Naive B cell (primary cell): ENCODE results near the gene MRPL27. TPM values are rescaled to one million over a fixed set of nuclear protein-coding genes. Genes with fewer than 3 reads are reported as not detected.
A peak's percentile ranks its signal among the peaks of the same experiment; 100 is the strongest.

ENCODE experiments used
- ATAC-seq, 2 donors: fragments of 150-1000 bp; cut with Tn5 transposase; 2 replicates each; pipeline ENCODE4 v1.10.0; 2021; ENCODE audit warnings: low read depth in 2 of 2, mild to moderate bottlenecking in 2 of 2, moderate library complexity in 2 of 2
- DNase-seq: peaks from one replicate; pipeline ENCODE4 v3.0.0; 2022
- H3K27ac Mint-ChIP-seq, 6 donors: one replicate each; pipeline ENCODE4 v1.8.0; 2020 to 2022; ENCODE audit warnings: mild to moderate bottlenecking in 6 of 6, mixed read lengths in 6 of 6, moderate library complexity in 5 of 6, inconsistent platforms in 2 of 6
- H3K27me3 Mint-ChIP-seq, 3 donors: one replicate each; pipeline ENCODE4 v1.8.0; 2021 to 2022; ENCODE audit warnings: mixed read lengths in 3 of 3, mild to moderate bottlenecking in 1 of 3
- H3K36me3 Mint-ChIP-seq, 2 donors: one replicate each; pipeline ENCODE4 v1.8.0; 2020 to 2022; ENCODE audit warnings: mixed read lengths in 2 of 2, inconsistent platforms in 1 of 2, mild to moderate bottlenecking in 1 of 2
- H3K4me1 Mint-ChIP-seq, 3 donors: one replicate each; pipeline ENCODE4 v1.8.0; 2020 to 2022; ENCODE audit warnings: mixed read lengths in 3 of 3, inconsistent platforms in 1 of 3, mild to moderate bottlenecking in 1 of 3, moderate library complexity in 1 of 3
- H3K4me3 Mint-ChIP-seq, 8 donors: one replicate each; pipeline ENCODE4 v1.8.0; 2020 to 2022; ENCODE audit warnings: mild to moderate bottlenecking in 8 of 8, mixed read lengths in 8 of 8, moderate library complexity in 8 of 8, inconsistent platforms in 2 of 8
- H3K9me3 Mint-ChIP-seq, 7 donors: one replicate each; pipeline ENCODE4 v1.8.0; 2020 to 2022; ENCODE audit warnings: mixed read lengths in 7 of 7, mild to moderate bottlenecking in 5 of 7, inconsistent platforms in 2 of 7, moderate library complexity in 1 of 7
- polyA plus RNA-seq, 6 donors: library from polyadenylated mRNA; unstranded; fragments of 300-500 nt; fragmentation: Illumina TruSeq; gene quantifications; one replicate each; pipeline ENCODE4 v1.2.3, GENCODE V29; 2021; ENCODE audit warnings: low read depth in 6 of 6

The MRPL27 gene
- polyA plus RNA-seq, 6 donors from 2014 or later, result 46.6 to 62.9 (median 50.4) TPM

DNA sequence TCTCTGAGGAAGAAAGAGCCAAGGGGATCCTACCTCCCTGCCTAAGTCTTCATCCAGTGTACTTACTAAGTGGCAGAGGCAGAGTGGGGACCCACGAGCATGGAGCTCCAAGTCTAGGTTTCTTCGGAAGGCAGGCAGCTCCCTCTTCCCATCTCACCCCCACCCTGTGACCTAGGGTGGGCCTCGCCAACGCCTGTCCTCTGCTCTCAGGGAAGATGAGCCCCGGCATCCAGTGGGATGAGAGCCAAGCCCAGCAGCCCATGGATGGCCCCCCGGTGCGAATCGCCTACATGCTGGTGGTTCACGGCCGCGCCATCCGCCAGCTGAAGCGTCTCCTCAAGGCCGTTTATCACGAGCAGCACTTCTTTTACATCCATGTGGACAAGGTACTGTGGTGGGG is 18.8 kb downstream of the MRPL27 start:
- Mint-ChIP-seq H3K27me3 (no peaks in the 10 kb centered on the region), H3K27ac (no peak overlapping the region), H3K9me3 (no peaks in the 10 kb centered on the region), H3K4me1 (peaks cover 23 to 24% (median 24%) of the 10 kb centered on the region in 3 donors), H3K4me3 (no peak overlapping the region), H3K36me3 (no peaks in the 10 kb centered on the region)
- ATAC-seq, result no peak
- no peak for DNase-seq

- Mint-ChIP-seq H3K36me3 (no peaks in the 10 kb centered on the region), H3K27me3 (no peaks in the 10 kb centered on the region), H3K9me3 (no peaks in the 10 kb centered on the region), H3K4me1 (peaks cover 26 to 27% (median 27%) of the 10 kb centered on the region in 3 donors), H3K27ac (peak overlapping the region in 1 of 6 donors; percentile 92), H3K4me3 (no peak overlapping the region)
- no peak for DNase-seq
- ATAC-seq, result no peak
These were observed 19.3 kb downstream of the MRPL27 start for GRCh38 chr17:50353600-50354195.

DNA sequence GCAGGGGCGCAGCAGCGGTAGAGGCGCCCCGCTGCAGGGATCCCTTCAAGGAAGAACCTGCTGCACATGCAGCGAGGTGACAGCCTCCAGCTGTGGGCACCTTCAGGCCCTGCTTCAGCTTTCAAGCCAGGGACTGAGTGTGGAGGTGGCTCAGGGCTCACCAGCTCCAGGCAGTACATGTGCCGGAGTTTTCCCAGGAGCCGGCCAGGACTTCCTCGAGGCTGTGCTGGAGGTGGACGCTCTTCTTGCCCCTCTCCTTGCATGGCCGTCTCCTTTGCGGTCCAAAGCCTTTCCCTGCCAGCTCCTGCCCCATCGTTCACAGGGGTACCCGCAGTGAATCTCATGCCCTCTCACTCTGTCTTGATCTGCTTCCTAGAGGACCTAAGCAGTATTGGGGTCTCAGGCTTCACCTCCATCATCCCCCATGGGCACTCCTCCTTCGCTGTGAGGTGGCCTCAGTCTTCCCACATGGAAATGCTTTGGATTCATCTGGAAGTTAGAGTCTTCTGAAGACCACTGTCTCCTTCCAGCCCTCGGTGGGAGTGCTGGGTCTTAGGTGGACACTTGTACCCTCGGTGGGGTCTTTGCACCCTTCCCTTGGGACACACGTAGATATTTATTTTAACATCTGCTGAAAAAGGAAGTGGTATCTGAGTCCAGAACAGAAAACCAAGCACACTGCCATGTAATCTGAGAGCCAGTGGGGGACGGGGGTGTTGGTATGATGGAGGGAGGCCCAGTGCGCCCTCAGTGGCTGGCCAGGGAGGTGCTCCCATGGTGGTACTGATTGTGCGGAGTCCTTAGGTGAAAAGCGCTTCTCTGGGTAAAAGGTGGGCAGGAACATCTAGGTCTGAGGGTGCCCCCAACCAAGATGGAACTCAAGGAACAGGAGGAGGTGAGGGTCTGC is 20.0 kb downstream of the MRPL27 start:
- Mint-ChIP-seq H3K27ac (peak overlapping the region in 2 of 6 donors; percentile 88 to 92), H3K27me3 (no peaks in the 10 kb centered on the region), H3K9me3 (no peaks in the 10 kb centered on the region), H3K36me3 (no peaks in the 10 kb centered on the region), H3K4me1 (peaks cover 31 to 34% (median 34%) of the 10 kb centered on the region in 3 donors), H3K4me3 (peak overlapping the region in 1 of 8 donors; percentile 24)
- no peak for DNase-seq
- ATAC-seq, result no peak

DNA sequence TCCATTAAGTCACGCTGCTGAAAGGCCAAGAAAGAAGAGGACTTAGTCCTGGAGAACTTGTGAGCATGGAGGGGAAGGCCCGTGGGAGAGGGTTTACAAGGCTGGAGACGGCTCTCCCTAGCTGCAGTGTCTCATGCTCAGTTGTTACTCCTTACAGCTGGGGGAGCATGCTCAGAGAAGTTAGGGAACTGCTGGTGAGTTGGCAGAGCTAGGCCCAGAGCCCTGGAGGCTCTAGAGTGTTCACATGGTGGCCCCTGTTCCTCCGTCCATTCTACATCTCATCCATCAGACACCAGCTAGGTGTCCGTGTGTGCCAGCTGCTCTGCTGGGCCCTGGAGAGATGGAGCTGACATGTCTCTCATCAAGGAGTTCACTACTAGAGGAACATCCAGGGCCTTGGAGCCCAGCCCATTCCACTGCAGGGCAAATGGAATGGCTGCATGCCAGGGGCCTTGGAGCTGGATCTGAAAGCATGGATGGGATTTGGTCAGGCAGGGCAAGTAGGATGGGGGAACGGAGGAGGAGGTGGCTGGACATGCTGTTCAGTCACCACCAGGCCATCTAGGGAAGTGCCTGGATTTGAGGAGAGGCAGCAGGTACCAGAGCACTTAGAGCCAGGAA is 20.8 kb downstream of the MRPL27 start:
- no peak for DNase-seq
- Mint-ChIP-seq H3K4me1 (peaks cover 37 to 42% (median 42%) of the 10 kb centered on the region in 3 donors), H3K36me3 (no peaks in the 10 kb centered on the region), H3K27me3 (no peaks in the 10 kb centered on the region), H3K4me3 (no peak overlapping the region), H3K9me3 (no peaks in the 10 kb centered on the region), H3K27ac (peak overlapping the region in 3 of 6 donors; percentile 38 to 75 (median 41))
- ATAC-seq, result no peak

GRCh38 chr17:50350733-50351132 is 22.3 kb downstream of the MRPL27 start:
- Mint-ChIP-seq H3K27me3 (no peaks in the 10 kb centered on the region), H3K4me3 (peak overlapping the region in 1 of 8 donors; percentile 22), H3K27ac (peak overlapping the region in 1 of 6 donors; percentile 89), H3K4me1 (peaks cover 44 to 52% (median 49%) of the 10 kb centered on the region in 3 donors), H3K9me3 (no peaks in the 10 kb centered on the region), H3K36me3 (no peaks in the 10 kb centered on the region)
- no peak for ATAC-seq
- DNase-seq, result no peak

GRCh38 chr17:50349243-50349600 is 23.8 kb downstream of the MRPL27 start:
- peak overlapping the region in 4 of 8 donors; percentile 9 to 80 (median 40) for H3K4me3 Mint-ChIP-seq
- ATAC-seq (no peak), DNase-seq (no peak)
- no peaks in the 10 kb centered on the region for H3K36me3 Mint-ChIP-seq
- H3K27ac Mint-ChIP-seq, result peak overlapping the region in 4 of 6 donors; percentile 33 to 77 (median 62)
- H3K9me3 Mint-ChIP-seq, result no peaks in the 10 kb centered on the region
- H3K27me3 Mint-ChIP-seq, result no peaks in the 10 kb centered on the region
- peaks cover 51 to 63% (median 54%) of the 10 kb centered on the region in 3 donors for H3K4me1 Mint-ChIP-seq

GRCh38 chr17:50348522-50349242 is 24.3 kb downstream of the MRPL27 start:
- DNase-seq, result no peak
- Mint-ChIP-seq H3K27ac (peak overlapping the region in 3 of 6 donors; percentile 33 to 77 (median 49)), H3K4me3 (peak overlapping the region in 7 of 8 donors; percentile 9 to 95 (median 62)), H3K36me3 (no peaks in the 10 kb centered on the region), H3K9me3 (no peaks in the 10 kb centered on the region), H3K27me3 (no peaks in the 10 kb centered on the region), H3K4me1 (peaks cover 51 to 63% (median 54%) of the 10 kb centered on the region in 3 donors)
- ATAC-seq, result no peak

DNA sequence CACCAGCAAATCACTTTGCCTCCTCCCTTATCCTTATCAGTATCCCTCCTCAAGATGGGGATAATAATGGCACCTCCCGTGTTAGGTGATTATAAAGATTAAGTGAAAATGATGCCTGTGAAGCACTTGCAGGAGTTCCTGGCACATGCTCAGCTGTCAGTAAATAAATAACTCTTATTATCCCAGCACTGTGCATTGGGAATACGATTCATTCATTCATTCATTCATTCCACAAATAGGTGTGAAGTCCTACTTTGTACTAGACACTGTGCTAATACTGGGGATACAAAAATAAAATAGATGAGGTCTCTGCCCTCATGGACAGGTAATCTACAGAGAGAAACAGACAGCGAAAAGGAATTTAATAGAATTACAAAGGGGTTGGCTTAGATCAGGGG is 25.1 kb downstream of the MRPL27 start:
- no peak for DNase-seq
- no peaks in the 10 kb centered on the region for H3K27me3 Mint-ChIP-seq
- no peak for ATAC-seq
- no peaks in the 10 kb centered on the region for H3K36me3 Mint-ChIP-seq
- H3K9me3 Mint-ChIP-seq, result no peaks in the 10 kb centered on the region
- peak overlapping the region in 2 of 6 donors; percentile 74 to 80 for H3K27ac Mint-ChIP-seq
- peak overlapping the region; percentile 72 to 95 (median 82) for H3K4me3 Mint-ChIP-seq
- H3K4me1 Mint-ChIP-seq, result peaks cover 45 to 63% (median 54%) of the 10 kb centered on the region in 3 donors

DNA sequence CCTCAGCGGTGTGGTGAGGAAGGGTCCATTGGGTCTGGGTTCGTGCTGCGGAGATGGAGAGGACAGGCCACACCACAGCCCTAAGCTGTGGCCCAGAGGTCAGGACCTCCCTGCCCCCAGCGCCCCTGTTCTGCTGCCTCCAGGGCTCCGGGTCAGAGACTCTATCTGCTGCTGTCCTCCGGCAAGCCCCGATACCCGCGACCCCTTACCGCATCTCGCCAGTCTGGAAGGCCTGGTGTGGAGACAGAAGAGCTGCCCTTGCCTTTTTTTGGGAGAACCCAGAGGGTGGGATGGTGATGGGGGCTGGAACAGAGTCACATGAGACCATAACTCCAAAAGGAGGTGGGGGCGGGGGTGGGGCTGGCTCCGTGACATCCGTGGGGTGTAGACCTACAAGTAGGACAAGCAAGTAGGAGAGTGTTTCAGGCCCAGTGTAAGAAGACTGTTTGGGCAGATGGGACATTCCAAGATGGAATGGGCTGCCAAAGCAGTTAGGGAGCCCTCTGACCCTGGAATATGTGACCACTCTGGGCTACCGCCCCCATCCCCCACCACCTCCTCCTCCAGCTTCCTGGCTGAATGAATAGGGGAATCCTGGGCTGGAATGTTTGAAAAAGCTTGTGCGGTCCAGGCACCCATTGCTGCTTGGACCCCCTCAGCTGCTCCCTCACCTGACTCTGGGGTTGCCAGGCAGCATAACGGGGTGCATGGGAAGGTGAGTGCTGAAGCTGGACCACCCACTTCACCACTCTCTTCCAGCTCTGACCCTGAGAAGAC is 25.7 kb downstream of the MRPL27 start:
- Mint-ChIP-seq H3K36me3 (no peaks in the 10 kb centered on the region), H3K4me3 (peak overlapping the region; percentile 80 to 95 (median 89)), H3K9me3 (no peaks in the 10 kb centered on the region), H3K27ac (peak overlapping the region in 4 of 6 donors; percentile 47 to 81 (median 72)), H3K27me3 (no peaks in the 10 kb centered on the region), H3K4me1 (peaks cover 43 to 60% (median 50%) of the 10 kb centered on the region in 3 donors)
- DNase-seq (no peak), ATAC-seq (no peak)

- Mint-ChIP-seq H3K9me3 (no peaks in the 10 kb centered on the region), H3K4me1 (peaks cover 37 to 54% (median 44%) of the 10 kb centered on the region in 3 donors), H3K27me3 (no peaks in the 10 kb centered on the region), H3K4me3 (peak overlapping the region; percentile 80 to 95 (median 90)), H3K27ac (peak overlapping the region; percentile 7 to 84 (median 72)), H3K36me3 (no peaks in the 10 kb centered on the region)
- DNase-seq (no peak), ATAC-seq (peak; percentile 63 to 66)
These were observed 26.5 kb downstream of the MRPL27 start for GRCh38 chr17:50346313-50347116.

DNA sequence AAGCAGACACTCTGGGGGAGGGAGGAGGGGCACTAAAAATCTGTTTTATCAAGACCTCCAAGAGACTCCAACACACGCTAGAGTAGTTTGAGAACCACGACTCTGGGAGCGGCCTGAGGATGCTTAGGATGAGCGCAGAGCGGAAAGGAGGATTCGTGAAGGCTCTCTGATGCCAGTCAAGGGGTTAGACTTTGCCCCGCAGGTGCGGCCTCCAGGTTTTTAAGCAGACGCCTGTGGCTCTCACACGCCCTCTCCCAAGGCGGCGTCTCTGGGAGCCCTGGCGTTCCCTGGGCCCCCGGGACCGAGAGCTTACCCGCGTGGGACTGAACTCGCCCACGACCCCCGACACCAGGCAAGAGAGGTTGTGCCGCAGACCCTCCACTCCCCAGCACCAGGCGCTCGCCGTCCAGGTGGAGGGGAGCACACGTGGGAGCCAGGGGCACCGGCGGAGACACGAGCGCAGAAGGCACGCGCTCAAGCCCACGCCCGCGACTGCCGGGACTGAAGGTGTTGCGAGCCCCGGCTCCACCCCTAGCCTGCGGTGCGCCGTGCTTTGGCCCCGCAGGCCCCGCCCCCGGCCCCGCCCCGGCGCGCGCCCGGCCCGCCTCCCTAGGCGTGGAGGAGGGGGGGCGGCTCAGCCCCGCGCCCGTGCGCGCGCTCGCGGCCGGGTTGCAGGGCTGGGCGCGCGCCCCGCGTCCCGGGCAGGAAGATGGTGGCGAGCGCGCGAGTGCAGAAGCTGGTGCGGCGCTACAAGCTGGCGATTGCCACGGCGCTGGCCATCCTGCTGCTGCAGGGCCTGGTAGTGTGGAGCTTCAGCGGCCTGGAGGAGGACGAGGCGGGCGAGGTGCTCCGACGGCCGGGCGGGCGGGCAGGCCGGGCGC is 27.3 kb downstream of the MRPL27 start, which contains the start of gene XYLT2:
Gene XYLT2 (plus strand): TSS at position 695 of the 881 bp plus-strand sequence. CDS start 15 bp downstream, at position 710.
- peak; percentile 91 to 92 for ATAC-seq
- Mint-ChIP-seq H3K9me3 (no peaks in the 10 kb centered on the region), H3K27me3 (no peaks in the 10 kb centered on the region), H3K36me3 (no peaks in the 10 kb centered on the region), H3K4me3 (peak within 1 kb of the TSS; percentile 80 to 97 (median 91)), H3K4me1 (peaks cover 30 to 48% (median 38%) of the 10 kb centered on the region in 3 donors), H3K27ac (peak within 1 kb of the TSS; percentile 49 to 95 (median 87))
- DNase-seq, result peak; percentile 92
